Activated CD8-positive, alpha-beta memory T cell treated with anti-CD3 and anti-CD28 coated beads, Interleukin-2, amount 10 ng/mL, durations not matched to agents 7 days and 5 days (primary cell): ENCODE measurements around the gene HSPA5. TPM values are rescaled to one million over a fixed set of nuclear protein-coding genes. Genes with fewer than 3 reads are reported as not detected.

ENCODE experiments used
- ATAC-seq: fragments of 150-1000 bp; cut with Tn5 transposase; one replicate; pipeline ENCODE4 v1.10.0; 2021; ENCODE audit warnings: moderate library complexity
- CTCF ChIA-PET: fragments of 350-600 bp; sonication (Branson Sonifier 250); formaldehyde crosslinking; loops from one replicate; lab custom pipeline; 2021; ENCODE audit warnings: antibody characterized with exemption; lab: Charles Lee
- DNase-seq: peaks from one replicate; pipeline ENCODE4 v3.0.0-alpha.2; 2020
- H3K27ac Mint-ChIP-seq: one replicate; pipeline ENCODE4 v1.8.0; 2021; ENCODE audit warnings: mild to moderate bottlenecking, mixed read lengths
- H3K27me3 Mint-ChIP-seq: one replicate; pipeline ENCODE4 v1.8.0; 2021; ENCODE audit warnings: mixed read lengths
- H3K36me3 Mint-ChIP-seq: one replicate; pipeline ENCODE4 v1.8.0; 2021; ENCODE audit warnings: mild to moderate bottlenecking, mixed read lengths
- H3K4me1 Mint-ChIP-seq: one replicate; pipeline ENCODE4 v1.8.0; 2021; ENCODE audit warnings: mixed read lengths
- H3K4me3 Mint-ChIP-seq: one replicate; pipeline ENCODE4 v1.8.0; 2021; ENCODE audit warnings: mild to moderate bottlenecking, moderate library complexity, mixed read lengths
- H3K9me3 Mint-ChIP-seq: one replicate; pipeline ENCODE4 v1.8.0; 2022; ENCODE audit warnings: low read depth, mixed read lengths
- total RNA-seq, 2 experiments: library from RNA; stranded (reverse); gene quantifications; one replicate each; pipeline ENCODE4 v1.2.3, GENCODE V29; 2021

HSPA5 gene
- total RNA-seq, 2 experiments from 2014 or later: 116 to 185 TPM

- CTCF ChIA-PET: interaction anchor here (0.7 to 4.6 kb wide), 9 partner anchors 9 to 275 kb away, joined by 3 to 29 read pairs (median 4); partner anchors contain the start of gene HSPA5
- Mint-ChIP-seq H3K36me3 (peaks cover 11% of the 10 kb centered on the region), H3K27ac (peak within 1 kb of the TSS; percentile 95), H3K4me1 (peaks cover 39% of the 10 kb centered on the region), H3K27me3 (no peaks in the 10 kb centered on the region), H3K4me3 (peak within 1 kb of the TSS; percentile 97), H3K9me3 (no peaks in the 10 kb centered on the region)
- ATAC-seq (peak; percentile 98), DNase-seq (peak; percentile 93)
Measured at GRCh38 chr9:125261501-125262293, 20.6 kb upstream of the HSPA5 start, which contains the start of gene GAPVD1. GAPVD1 (plus strand) TSS chr9:125261826; CDS start chr9:125298922, 37,096 bp downstream.

GRCh38 chr9:125260561-125260960 lies 19.4 kb upstream of the HSPA5 start:
- H3K27me3 Mint-ChIP-seq: no peaks in the 10 kb centered on the region
- ATAC-seq (no peak), DNase-seq (no peak)
- CTCF ChIA-PET: interaction anchor here (1.2 to 4.6 kb wide), 3 partner anchors 11 to 274 kb away, joined by 3 to 29 read pairs (median 4); partner anchors contain the start of gene HSPA5
- no peaks in the 10 kb centered on the region for H3K9me3 Mint-ChIP-seq
- peaks cover 10% of the 10 kb centered on the region for H3K36me3 Mint-ChIP-seq
- peak overlapping the region; percentile 95 for H3K27ac Mint-ChIP-seq
- H3K4me3 Mint-ChIP-seq: peak overlapping the region; percentile 97
- H3K4me1 Mint-ChIP-seq: peaks cover 36% of the 10 kb centered on the region

GRCh38 chr9:125258832-125259534 lies 17.8 kb upstream of the HSPA5 start:
- H3K27me3 Mint-ChIP-seq: no peaks in the 10 kb centered on the region
- H3K27ac Mint-ChIP-seq: no peak overlapping the region
- H3K4me1 Mint-ChIP-seq: peaks cover 24% of the 10 kb centered on the region
- CTCF ChIA-PET: interaction anchor here (4.6 kb wide), 1 partner anchor 17 kb away, joined by 29 read pairs; the partner anchor contains the start of gene HSPA5
- no peaks in the 10 kb centered on the region for H3K9me3 Mint-ChIP-seq
- no peak for DNase-seq
- ATAC-seq: no peak
- H3K4me3 Mint-ChIP-seq: no peak overlapping the region
- peaks cover 3% of the 10 kb centered on the region for H3K36me3 Mint-ChIP-seq

- peaks cover 2% of the 10 kb centered on the region for H3K36me3 Mint-ChIP-seq
- no peak for ATAC-seq
- CTCF ChIA-PET: no interaction called here
Measured at GRCh38 chr9:125258160-125258785, 17.1 kb upstream of the HSPA5 start.

GRCh38 chr9:125255781-125256391 lies 14.7 kb upstream of the HSPA5 start:
- CTCF ChIA-PET: interaction anchor here (0.6 to 1.9 kb wide), 15 partner anchors 9 to 152 kb away, joined by 3 to 6 read pairs (median 4); no protein-coding TSS in a partner anchor
- Mint-ChIP-seq H3K27ac (no peak overlapping the region), H3K4me1 (peaks cover 5% of the 10 kb centered on the region), H3K36me3 (peaks cover 1% of the 10 kb centered on the region), H3K4me3 (no peak overlapping the region), H3K9me3 (no peaks in the 10 kb centered on the region), H3K27me3 (no peaks in the 10 kb centered on the region)
- DNase-seq (no peak), ATAC-seq (peak; percentile 47)

More at GRCh38 chr9:125258160-125258785, 17.1 kb upstream of the HSPA5 start:
- H3K27ac Mint-ChIP-seq: no peak overlapping the region
- DNase-seq: no peak
- no peaks in the 10 kb centered on the region for H3K27me3 Mint-ChIP-seq
- no peaks in the 10 kb centered on the region for H3K9me3 Mint-ChIP-seq
- no peak overlapping the region for H3K4me3 Mint-ChIP-seq
- H3K4me1 Mint-ChIP-seq: peaks cover 18% of the 10 kb centered on the region

GRCh38 chr9:125254231-125254630 lies 13.1 kb upstream of the HSPA5 start:
- CTCF ChIA-PET: no interaction called here
- no peak for DNase-seq
- ATAC-seq: no peak
- no peak overlapping the region for H3K27ac Mint-ChIP-seq
- H3K4me3 Mint-ChIP-seq: no peak overlapping the region
- no peaks in the 10 kb centered on the region for H3K27me3 Mint-ChIP-seq
- H3K9me3 Mint-ChIP-seq: no peaks in the 10 kb centered on the region
- no peaks in the 10 kb centered on the region for H3K36me3 Mint-ChIP-seq
- no peaks in the 10 kb centered on the region for H3K4me1 Mint-ChIP-seq

- peaks cover 6% of the 10 kb centered on the region for H3K4me1 Mint-ChIP-seq
- H3K9me3 Mint-ChIP-seq: no peaks in the 10 kb centered on the region
- peaks cover under 1% of the 10 kb centered on the region for H3K36me3 Mint-ChIP-seq
- no peak overlapping the region for H3K27ac Mint-ChIP-seq
- no peak for DNase-seq
- H3K27me3 Mint-ChIP-seq: no peaks in the 10 kb centered on the region
- no peak overlapping the region for H3K4me3 Mint-ChIP-seq
- no peak for ATAC-seq
- CTCF ChIA-PET: no interaction called here
Measured at GRCh38 chr9:125246261-125246667, 5.1 kb upstream of the HSPA5 start.

GRCh38 chr9:125243792-125244260 lies 2.7 kb upstream of the HSPA5 start:
- CTCF ChIA-PET: interaction anchor here (4.4 kb wide), 1 partner anchor 18 kb away, joined by 29 read pairs; the partner anchor contains the start of gene GAPVD1
- Mint-ChIP-seq H3K9me3 (no peaks in the 10 kb centered on the region), H3K4me3 (no peak overlapping the region), H3K27ac (no peak overlapping the region), H3K27me3 (no peaks in the 10 kb centered on the region), H3K36me3 (peaks cover 22% of the 10 kb centered on the region), H3K4me1 (peaks cover 14% of the 10 kb centered on the region)
- ATAC-seq (no peak), DNase-seq (no peak)

- CTCF ChIA-PET: interaction anchor here (1.2 to 4.4 kb wide), 7 partner anchors 9 to 471 kb away, joined by 3 to 29 read pairs (median 6); partner anchors contain the start of genes GAPVD1, NR6A1 and RABEPK
- no peaks in the 10 kb centered on the region for H3K9me3 Mint-ChIP-seq
- DNase-seq (no peak), ATAC-seq (peak; percentile 11)
- H3K36me3 Mint-ChIP-seq: peaks cover 36% of the 10 kb centered on the region
- no peaks in the 10 kb centered on the region for H3K27me3 Mint-ChIP-seq
- peaks cover 29% of the 10 kb centered on the region for H3K4me1 Mint-ChIP-seq
- peak overlapping the region; percentile 99 for H3K27ac Mint-ChIP-seq
- H3K4me3 Mint-ChIP-seq: peak overlapping the region; percentile 94
Measured at GRCh38 chr9:125241863-125242739, 958 bp upstream of the HSPA5 start.

GRCh38 chr9:125240649-125240999 lies 519 bp downstream of the HSPA5 start:
- no peaks in the 10 kb centered on the region for H3K9me3 Mint-ChIP-seq
- peak; percentile 69 for DNase-seq

GRCh38 chr9:125239631-125240597 lies 1.2 kb downstream of the HSPA5 start:
- Mint-ChIP-seq H3K9me3 (no peaks in the 10 kb centered on the region), H3K4me1 (peaks cover 51% of the 10 kb centered on the region), H3K4me3 (peak overlapping the region; percentile 94), H3K27ac (peak overlapping the region; percentile 99), H3K27me3 (no peaks in the 10 kb centered on the region), H3K36me3 (peaks cover 56% of the 10 kb centered on the region)
- no peak for ATAC-seq
- DNase-seq: no peak
- CTCF ChIA-PET: interaction anchor here (0.7 to 4.4 kb wide), 3 partner anchors 22 to 469 kb away, joined by 3 to 29 read pairs (median 6); partner anchors contain the start of genes GAPVD1, NR6A1 and WDR38

More at GRCh38 chr9:125240649-125240999, 519 bp downstream of the HSPA5 start:
- CTCF ChIA-PET: interaction anchor here (1.7 to 4.4 kb wide), 4 partner anchors 10 to 469 kb away, joined by 6 to 29 read pairs (median 10); partner anchors contain the start of genes GAPVD1 and NR6A1
- Mint-ChIP-seq H3K36me3 (peaks cover 51% of the 10 kb centered on the region), H3K27ac (peak overlapping the region; percentile 99), H3K4me1 (peaks cover 44% of the 10 kb centered on the region), H3K4me3 (peak overlapping the region; percentile 94), H3K27me3 (no peaks in the 10 kb centered on the region)
- peak; percentile 9 for ATAC-seq
